NCI-H187 treated with DMSO at 0.1 percent for 48 hours (cell line): Measurements from ENCODE around the gene ERFE.

Source experiments
- DNase-seq: peaks from one replicate; lab custom pipeline; 2025; lab: John Stamatoyannopoulos, UW

The ERFE gene

DNA sequence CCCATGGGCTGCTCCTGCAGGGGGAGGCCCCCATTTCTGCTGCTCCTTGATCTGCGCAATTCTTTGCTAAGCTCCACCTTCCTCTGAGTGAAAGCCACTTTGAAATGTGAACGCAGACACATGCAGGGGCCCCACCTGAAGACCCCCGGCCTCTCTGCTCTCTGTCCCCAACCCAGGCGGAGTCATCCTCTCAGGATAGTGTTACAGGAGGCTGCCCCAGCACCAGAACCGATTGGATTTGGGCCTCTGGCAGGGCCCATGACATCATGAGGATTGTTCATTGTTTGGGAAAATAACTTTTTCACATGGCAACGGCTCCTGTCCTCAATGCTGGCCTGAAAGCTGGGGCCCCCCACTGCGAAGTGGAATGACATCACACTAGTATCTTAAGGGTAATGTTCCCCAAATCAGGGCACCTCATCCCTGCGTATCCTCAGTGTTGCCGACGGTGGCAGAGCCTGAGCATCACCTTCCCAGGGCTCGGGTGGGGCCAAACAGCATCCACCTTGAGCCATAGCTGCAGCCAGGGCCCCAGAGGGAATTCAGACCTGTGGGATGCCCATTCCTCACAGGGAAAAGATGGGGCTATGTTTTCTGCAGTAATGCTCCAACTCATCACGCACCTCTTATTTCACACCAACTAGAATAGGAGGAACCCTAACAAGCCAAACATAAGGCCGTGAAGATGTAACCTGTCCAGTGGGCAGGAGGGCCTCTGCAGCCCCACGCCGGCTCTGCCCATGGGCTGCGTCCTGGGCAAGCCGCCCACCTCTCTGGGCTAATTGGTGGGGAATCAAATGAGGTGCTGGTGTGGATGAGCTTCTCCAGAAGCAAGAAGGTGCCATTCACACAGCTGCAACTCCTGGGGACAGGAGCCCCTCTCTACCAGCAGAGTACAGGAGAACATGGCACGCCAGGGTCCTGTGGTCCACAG is 2.7 kb upstream of the ERFE start:
- DNase-seq: no peak

- DNase-seq: no peak
Measured at GRCh38 chr2:238157506-238158017, 1.2 kb upstream of the ERFE start.

DNA sequence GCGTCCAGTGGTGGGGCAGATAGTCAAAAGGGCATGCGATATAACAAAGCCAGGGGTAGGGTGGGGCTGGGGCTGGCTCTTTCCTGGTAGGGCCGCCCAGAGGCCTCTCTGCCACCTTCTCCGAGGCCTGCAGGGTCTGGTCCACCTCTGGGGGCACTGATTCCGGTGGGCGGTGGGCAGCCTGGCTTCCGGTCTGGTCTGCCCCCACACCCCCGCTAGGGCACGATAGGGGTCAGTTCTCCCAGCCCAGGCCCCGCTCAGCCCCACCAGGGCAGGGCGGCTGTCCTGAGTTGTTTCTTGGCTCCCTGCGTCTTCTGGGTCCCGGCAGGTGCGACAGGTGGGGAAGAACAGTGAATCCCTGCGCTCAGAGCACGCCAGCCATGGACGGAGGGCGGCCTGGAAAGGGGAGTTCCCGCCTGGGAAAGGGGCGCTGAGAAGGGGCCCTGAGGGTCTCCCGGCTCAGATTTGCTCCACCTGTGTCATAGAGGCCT is 707 bp upstream of the ERFE start:
- DNase-seq: no peak

- no peak for DNase-seq
Measured at GRCh38 chr2:238159071-238159539, 335 bp downstream of the ERFE start.

- no peak for DNase-seq
Measured at GRCh38 chr2:238159661-238160205, 963 bp downstream of the ERFE start.

DNA sequence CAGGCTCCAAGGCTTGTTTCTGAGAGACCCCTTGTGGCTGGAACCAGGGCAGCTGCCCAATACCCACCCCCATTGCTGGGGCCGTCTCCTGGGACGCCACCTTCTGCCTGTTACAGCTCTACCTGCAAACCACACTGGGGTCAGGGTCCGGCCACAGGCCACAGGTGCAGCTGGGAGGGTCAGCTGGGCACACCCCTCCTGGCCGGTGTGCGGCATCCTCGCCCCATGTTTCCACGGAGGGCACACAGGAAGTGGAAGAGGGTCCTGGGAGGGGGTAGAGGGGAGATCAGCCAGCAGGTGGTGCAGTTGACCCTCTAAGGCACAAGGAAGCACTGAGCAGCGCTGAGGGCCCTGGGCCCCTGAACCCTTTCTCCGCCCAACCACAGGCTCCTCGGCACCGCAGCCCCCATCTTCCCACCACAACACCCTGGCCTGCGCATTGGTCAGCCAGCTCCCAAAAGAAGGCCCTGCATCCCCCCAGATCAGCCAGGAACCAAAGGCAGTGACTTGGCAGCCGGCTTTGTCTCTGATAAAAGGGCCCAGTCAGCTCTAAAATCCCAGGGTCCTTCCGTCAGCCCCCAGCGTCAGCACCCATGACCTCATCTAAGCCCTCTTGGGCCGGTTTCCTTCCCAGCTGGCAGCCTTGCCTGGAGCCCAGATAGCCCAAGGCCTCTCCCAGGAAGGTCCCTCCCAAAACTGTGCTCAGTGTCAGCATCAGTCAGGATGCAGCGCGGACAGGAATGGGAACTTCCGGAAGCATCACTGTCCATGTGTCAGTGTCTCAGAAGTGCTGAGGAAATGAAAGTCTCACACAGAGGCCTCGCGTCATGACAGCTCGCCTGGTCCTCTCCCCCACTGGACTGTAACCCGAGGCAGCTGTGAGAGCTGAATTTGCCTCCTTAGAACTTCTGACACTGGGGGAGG is 1.7 kb downstream of the ERFE start:
- no peak for DNase-seq

GRCh38 chr2:238161291-238162051 is 2.7 kb downstream of the ERFE start:
- no peak for DNase-seq

DNA sequence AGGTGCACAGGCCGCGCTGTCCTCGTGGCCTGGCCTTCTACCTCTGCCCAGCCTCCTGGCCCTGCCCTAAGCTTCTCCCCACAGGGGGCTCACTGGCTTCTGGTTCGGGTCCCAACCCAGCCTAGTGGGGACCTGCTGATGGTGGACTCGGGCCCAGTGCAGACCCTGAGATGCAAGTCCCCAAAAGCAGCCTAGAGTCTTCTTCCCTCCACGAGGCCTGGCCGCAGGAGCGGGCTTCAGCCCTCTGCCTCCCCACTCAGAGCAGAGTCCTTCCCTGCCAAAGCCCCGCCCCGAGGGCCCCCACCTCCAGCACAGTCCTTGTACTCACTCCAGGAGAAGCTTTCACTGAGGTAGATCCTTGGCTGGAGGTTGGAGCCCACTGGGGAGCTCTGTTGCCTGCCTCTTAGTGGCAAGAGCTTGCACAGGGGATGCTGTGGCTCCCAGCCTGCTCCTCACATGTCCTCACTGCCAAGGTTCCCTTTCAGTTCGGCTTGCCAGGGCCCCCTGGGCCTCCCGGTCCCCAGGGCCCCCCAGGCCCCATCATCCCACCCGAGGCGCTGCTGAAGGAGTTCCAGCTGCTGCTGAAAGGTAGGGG is 3.6 kb downstream of the ERFE start:
- no peak for DNase-seq

DNA sequence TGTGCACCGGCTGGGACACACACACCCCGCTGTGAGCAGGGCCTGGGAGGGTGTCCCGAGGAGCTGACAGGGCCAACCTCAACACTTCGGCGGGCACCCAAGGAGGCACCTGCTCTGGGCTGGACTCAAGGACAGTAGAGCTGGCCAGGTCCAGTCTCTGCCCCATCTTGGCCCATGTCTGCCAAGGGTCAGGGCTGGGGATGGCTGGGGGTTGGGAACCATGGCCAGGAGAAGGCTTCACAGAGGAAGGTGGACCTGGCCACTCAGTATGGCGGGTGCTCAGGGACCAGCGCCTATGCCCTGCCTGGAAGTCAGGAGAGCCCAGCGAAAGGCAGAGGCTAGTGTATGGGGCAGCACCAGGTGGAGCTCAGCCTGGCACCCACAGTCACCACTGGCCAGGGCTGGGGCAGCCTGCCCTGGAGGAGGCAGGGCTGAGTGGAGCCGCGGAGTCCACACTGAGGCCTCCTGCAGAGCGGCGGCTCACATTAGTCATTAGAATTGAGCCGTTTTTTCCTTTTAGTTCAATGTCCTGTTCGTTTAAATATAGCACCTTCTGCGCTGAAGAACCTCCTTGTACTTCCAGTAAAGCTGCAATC is 4.2 kb downstream of the ERFE start:
- no peak for DNase-seq

GRCh38 chr2:238163481-238164198 is 4.9 kb downstream of the ERFE start:
- DNase-seq: no peak

- no peak for DNase-seq
Measured at GRCh38 chr2:238164906-238165287, 6.1 kb downstream of the ERFE start.

- no peak for DNase-seq
Measured at GRCh38 chr2:238165288-238165921, 6.6 kb downstream of the ERFE start.

- DNase-seq: no peak
Measured at GRCh38 chr2:238166391-238167343, 7.9 kb downstream of the ERFE start.

DNA sequence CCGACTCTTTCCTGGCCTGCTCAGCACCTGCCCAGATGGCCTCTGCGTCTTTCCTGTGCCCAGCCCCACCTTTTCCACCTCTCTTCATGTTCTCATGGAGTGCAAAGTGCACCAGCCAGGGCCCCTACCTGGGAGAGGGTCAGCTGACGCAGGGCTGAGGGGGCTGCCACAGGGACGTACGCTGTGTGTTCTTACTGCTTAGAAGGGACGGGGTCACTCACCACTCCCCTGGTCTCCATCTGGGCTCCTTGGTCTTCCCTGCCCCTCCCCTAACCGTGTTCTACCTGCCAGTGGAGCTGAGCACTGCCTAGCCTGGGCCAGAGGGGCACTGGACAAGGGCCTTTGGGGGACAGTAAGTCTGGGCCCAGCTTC is 8.6 kb downstream of the ERFE start:
- DNase-seq: no peak

DNA sequence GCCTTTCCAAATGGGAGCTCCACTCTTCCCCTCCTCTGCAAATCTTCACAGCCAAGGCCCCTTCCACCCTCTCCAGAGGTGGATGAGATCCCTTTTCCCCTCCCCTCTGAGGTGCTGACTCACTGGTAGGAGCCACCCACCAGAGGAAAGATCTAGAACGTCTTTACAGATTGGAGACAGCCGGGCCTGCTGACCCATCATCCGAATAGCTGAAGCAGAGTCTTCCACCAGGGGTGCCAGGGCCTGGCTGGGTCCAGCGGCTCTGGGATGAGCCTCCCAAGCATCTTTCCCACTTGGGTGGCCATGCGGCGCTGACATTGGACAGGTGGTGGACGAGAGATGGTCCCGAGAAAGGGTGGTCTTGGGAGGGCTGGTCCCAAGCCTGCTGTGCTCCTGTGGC is 9.0 kb downstream of the ERFE start:
- DNase-seq: no peak

- no peak for DNase-seq
Measured at GRCh38 chr2:238168196-238169047, 9.7 kb downstream of the ERFE start.

GRCh38 chr2:238169048-238169707 is 10.4 kb downstream of the ERFE start:
- DNase-seq: no peak
